HepG2 (cell line): Measurements from ENCODE around the gene CRKL. TPM values are rescaled to one million over a fixed set of nuclear protein-coding genes. Genes with fewer than 3 reads are reported as not detected.

Experiments used
- HOXA7 ChIP-seq: sonication (generic); formaldehyde crosslinking; IDR thresholded peaks from 2 replicates; pipeline ENCODE4 v1.8.1; 2022; ENCODE audit warnings: mild to moderate bottlenecking, missing genetic modification reagents, moderate library complexity
- NFE2L1 ChIP-seq: sonication (generic); formaldehyde crosslinking; IDR thresholded peaks from 2 replicates; pipeline ENCODE4 v1.4.0; 2020; ENCODE audit warnings: missing genetic modification reagents, mild to moderate bottlenecking, borderline replicate concordance
- SIN3B ChIP-seq: fragments of 150-350 bp; IDR thresholded peaks from 2 replicates; pipeline ENCODE4 v1.6.1; 2014; ENCODE audit warnings: low read length
- SMAD3 ChIP-seq: sonication (generic); formaldehyde crosslinking; IDR thresholded peaks from 2 replicates; pipeline ENCODE4 v1.4.0; 2020; ENCODE audit warnings: missing genetic modification reagents
- ZMYM3 ChIP-seq: sonication (generic); formaldehyde crosslinking; IDR thresholded peaks from 2 replicates; pipeline ENCODE4 v1.5.1; 2020; ENCODE audit warnings: mild to moderate bottlenecking, missing genetic modification reagents
- ZNF878 ChIP-seq: sonication (generic); formaldehyde crosslinking; IDR thresholded peaks from 2 replicates; pipeline ENCODE4 v1.8.1; 2023; ENCODE audit warnings: mild to moderate bottlenecking, missing genetic modification reagents, moderate library complexity
- ZSCAN30 ChIP-seq: sonication (generic); formaldehyde crosslinking; IDR thresholded peaks from 2 replicates; pipeline ENCODE4 v1.5.0; 2020; ENCODE audit warnings: mild to moderate bottlenecking, missing genetic modification reagents
- polyA plus RNA-seq, 8 experiments: library from polyadenylated mRNA; depleted of rRNA in 3 of 8; stranded (reverse) in 7 of 8; unstranded in 1 of 8; fragments of >200 nt; fragmentation: Illumina TruSeq in 4 of 8; extraction: Trizol in 4 of 8; gene quantifications; 2 replicates each; pipeline versions ENCODE4 v1.2.1 to v1.2.3, GENCODE V29; 2011 to 2016; ENCODE audit warnings: low read depth in 4 of 8, missing spikeins in 1 of 8, mixed read lengths in 1 of 8; ENCODE audit not compliant: insufficient read depth in 1 of 8
- total RNA-seq, 5 experiments: library from RNA; depleted of rRNA; stranded (reverse); fragments of >200 nt; fragmentation: Illumina TruSeq; extraction: Trizol; gene quantifications; 2 replicates each; pipeline ENCODE4 v1.2.3, GENCODE V29; 2016; ENCODE audit warnings: low read depth in 1 of 5
- TF ChIP-seq, protein P1 (sequence below): IDR thresholded peaks from 2 replicates; pipeline ENCODE4 v1.6.1; 2018; ENCODE audit warnings: missing genetic modification reagents, mild to moderate bottlenecking, missing compliant biosample characterization
- TF ChIP-seq, protein P2 (sequence below): sonication (generic); formaldehyde crosslinking; IDR thresholded peaks from 2 replicates; pipeline ENCODE4 v1.8.1; 2023; ENCODE audit warnings: mild to moderate bottlenecking, missing genetic modification reagents
- TF ChIP-seq, protein P3 (sequence below): sonication (generic); formaldehyde crosslinking; IDR thresholded peaks from 2 replicates; pipeline ENCODE4 v1.4.0; 2020; ENCODE audit warnings: missing genetic modification reagents
- TF ChIP-seq, protein P4 (sequence below): sonication (generic); formaldehyde crosslinking; IDR thresholded peaks from 2 replicates; pipeline ENCODE4 v1.5.1; 2020; ENCODE audit warnings: mild to moderate bottlenecking, missing genetic modification reagents, borderline replicate concordance
- TF ChIP-seq, protein P5 (sequence below): sonication (generic); formaldehyde crosslinking; IDR thresholded peaks from 2 replicates; pipeline ENCODE4 v1.5.0; 2020; ENCODE audit warnings: mild to moderate bottlenecking, missing genetic modification reagents
- TF ChIP-seq, protein P6 (sequence below): sonication (generic); formaldehyde crosslinking; IDR thresholded peaks from 2 replicates; pipeline ENCODE4 v1.9.0; 2022; ENCODE audit warnings: low read depth, missing genetic modification reagents

The CRKL gene
- total and polyA plus RNA-seq, 2 of the 13 experiments (the other 11 are each of a cell fraction or from before 2014, with no cell fraction given) = 37.4 to 60.6 TPM

DNA sequence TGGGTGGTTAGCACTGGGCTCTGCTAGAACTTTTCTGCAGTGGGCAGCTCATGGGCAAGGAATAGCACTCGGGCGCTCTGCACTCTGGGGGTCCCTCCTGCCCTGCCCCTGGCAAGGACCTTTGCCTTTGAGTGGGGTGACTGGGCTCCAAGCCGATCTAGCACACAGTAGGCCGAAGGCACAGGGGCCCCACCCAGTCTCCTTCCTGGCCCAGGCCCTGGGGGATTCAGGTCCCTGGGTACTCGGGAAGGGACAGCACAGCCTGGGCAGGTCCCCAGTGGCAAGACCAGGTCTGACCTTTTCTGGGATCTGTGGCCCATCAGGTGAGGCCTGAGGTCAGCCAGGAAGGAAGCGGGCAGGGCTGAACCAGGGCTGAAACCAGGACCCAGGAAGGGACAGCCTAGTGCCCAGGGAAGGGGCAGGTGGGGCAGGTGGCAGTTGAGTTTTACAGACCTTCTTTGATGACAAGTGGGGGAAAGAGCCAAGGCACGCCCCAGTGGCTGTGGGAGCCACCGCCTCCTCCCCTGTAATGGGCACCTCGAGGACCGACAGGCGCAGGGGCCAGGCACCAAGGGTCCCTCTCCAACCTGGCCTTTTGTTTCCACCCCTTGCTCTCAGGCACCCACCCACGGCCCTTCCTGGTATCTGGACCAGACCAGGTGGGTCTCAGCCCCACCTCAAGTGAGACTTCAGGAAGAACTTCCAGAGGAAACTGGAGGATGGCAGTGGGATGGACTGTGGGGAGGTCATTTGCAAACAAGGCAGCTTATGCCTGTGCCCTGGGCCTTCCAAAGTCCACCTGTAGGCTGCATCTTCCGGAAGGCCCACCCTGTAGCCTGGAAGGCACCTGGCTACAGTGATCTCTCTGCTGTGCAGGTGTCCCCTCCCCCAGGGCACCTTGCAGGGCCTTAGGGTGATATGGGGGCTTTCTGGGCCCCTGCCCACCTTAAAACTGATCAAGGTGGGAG lies 49.0 kb downstream of the CRKL start (continued):
- TF ChIP-seq, protein P1, sequence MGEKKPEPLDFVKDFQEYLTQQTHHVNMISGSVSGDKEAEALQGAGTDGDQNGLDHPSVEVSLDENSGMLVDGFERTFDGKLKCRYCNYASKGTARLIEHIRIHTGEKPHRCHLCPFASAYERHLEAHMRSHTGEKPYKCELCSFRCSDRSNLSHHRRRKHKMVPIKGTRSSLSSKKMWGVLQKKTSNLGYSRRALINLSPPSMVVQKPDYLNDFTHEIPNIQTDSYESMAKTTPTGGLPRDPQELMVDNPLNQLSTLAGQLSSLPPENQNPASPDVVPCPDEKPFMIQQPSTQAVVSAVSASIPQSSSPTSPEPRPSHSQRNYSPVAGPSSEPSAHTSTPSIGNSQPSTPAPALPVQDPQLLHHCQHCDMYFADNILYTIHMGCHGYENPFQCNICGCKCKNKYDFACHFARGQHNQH = no peak
- TF ChIP-seq SMAD3 (CRISPR knock-in tag) (no peak), ZNF878 (CRISPR knock-in tag) (no peak), NFE2L1 (CRISPR knock-in tag) (no peak), HOXA7 (CRISPR knock-in tag) (no peak), ZSCAN30 (CRISPR knock-in tag) (no peak), SIN3B (no peak), ZMYM3 (CRISPR knock-in tag) (peak; percentile 99)
- TF ChIP-seq, protein P2, sequence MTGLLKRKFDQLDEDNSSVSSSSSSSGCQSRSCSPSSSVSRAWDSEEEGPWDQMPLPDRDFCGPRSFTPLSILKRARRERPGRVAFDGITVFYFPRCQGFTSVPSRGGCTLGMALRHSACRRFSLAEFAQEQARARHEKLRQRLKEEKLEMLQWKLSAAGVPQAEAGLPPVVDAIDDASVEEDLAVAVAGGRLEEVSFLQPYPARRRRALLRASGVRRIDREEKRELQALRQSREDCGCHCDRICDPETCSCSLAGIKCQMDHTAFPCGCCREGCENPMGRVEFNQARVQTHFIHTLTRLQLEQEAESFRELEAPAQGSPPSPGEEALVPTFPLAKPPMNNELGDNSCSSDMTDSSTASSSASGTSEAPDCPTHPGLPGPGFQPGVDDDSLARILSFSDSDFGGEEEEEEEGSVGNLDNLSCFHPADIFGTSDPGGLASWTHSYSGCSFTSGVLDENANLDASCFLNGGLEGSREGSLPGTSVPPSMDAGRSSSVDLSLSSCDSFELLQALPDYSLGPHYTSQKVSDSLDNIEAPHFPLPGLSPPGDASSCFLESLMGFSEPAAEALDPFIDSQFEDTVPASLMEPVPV = no peak
- TF ChIP-seq, protein P3, sequence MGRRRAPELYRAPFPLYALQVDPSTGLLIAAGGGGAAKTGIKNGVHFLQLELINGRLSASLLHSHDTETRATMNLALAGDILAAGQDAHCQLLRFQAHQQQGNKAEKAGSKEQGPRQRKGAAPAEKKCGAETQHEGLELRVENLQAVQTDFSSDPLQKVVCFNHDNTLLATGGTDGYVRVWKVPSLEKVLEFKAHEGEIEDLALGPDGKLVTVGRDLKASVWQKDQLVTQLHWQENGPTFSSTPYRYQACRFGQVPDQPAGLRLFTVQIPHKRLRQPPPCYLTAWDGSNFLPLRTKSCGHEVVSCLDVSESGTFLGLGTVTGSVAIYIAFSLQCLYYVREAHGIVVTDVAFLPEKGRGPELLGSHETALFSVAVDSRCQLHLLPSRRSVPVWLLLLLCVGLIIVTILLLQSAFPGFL (CRISPR knock-in tag) = no peak
- TF ChIP-seq, protein P4, sequence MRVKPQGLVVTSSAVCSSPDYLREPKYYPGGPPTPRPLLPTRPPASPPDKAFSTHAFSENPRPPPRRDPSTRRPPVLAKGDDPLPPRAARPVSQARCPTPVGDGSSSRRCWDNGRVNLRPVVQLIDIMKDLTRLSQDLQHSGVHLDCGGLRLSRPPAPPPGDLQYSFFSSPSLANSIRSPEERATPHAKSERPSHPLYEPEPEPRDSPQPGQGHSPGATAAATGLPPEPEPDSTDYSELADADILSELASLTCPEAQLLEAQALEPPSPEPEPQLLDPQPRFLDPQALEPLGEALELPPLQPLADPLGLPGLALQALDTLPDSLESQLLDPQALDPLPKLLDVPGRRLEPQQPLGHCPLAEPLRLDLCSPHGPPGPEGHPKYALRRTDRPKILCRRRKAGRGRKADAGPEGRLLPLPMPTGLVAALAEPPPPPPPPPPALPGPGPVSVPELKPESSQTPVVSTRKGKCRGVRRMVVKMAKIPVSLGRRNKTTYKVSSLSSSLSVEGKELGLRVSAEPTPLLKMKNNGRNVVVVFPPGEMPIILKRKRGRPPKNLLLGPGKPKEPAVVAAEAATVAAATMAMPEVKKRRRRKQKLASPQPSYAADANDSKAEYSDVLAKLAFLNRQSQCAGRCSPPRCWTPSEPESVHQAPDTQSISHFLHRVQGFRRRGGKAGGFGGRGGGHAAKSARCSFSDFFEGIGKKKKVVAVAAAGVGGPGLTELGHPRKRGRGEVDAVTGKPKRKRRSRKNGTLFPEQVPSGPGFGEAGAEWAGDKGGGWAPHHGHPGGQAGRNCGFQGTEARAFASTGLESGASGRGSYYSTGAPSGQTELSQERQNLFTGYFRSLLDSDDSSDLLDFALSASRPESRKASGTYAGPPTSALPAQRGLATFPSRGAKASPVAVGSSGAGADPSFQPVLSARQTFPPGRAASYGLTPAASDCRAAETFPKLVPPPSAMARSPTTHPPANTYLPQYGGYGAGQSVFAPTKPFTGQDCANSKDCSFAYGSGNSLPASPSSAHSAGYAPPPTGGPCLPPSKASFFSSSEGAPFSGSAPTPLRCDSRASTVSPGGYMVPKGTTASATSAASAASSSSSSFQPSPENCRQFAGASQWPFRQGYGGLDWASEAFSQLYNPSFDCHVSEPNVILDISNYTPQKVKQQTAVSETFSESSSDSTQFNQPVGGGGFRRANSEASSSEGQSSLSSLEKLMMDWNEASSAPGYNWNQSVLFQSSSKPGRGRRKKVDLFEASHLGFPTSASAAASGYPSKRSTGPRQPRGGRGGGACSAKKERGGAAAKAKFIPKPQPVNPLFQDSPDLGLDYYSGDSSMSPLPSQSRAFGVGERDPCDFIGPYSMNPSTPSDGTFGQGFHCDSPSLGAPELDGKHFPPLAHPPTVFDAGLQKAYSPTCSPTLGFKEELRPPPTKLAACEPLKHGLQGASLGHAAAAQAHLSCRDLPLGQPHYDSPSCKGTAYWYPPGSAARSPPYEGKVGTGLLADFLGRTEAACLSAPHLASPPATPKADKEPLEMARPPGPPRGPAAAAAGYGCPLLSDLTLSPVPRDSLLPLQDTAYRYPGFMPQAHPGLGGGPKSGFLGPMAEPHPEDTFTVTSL (CRISPR knock-in tag) = no peak
- TF ChIP-seq, protein P5, sequence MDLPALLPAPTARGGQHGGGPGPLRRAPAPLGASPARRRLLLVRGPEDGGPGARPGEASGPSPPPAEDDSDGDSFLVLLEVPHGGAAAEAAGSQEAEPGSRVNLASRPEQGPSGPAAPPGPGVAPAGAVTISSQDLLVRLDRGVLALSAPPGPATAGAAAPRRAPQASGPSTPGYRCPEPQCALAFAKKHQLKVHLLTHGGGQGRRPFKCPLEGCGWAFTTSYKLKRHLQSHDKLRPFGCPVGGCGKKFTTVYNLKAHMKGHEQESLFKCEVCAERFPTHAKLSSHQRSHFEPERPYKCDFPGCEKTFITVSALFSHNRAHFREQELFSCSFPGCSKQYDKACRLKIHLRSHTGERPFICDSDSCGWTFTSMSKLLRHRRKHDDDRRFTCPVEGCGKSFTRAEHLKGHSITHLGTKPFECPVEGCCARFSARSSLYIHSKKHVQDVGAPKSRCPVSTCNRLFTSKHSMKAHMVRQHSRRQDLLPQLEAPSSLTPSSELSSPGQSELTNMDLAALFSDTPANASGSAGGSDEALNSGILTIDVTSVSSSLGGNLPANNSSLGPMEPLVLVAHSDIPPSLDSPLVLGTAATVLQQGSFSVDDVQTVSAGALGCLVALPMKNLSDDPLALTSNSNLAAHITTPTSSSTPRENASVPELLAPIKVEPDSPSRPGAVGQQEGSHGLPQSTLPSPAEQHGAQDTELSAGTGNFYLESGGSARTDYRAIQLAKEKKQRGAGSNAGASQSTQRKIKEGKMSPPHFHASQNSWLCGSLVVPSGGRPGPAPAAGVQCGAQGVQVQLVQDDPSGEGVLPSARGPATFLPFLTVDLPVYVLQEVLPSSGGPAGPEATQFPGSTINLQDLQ (CRISPR knock-in tag) = no peak; the same call in 1 of the 2 replicates
- TF ChIP-seq, protein P6, sequence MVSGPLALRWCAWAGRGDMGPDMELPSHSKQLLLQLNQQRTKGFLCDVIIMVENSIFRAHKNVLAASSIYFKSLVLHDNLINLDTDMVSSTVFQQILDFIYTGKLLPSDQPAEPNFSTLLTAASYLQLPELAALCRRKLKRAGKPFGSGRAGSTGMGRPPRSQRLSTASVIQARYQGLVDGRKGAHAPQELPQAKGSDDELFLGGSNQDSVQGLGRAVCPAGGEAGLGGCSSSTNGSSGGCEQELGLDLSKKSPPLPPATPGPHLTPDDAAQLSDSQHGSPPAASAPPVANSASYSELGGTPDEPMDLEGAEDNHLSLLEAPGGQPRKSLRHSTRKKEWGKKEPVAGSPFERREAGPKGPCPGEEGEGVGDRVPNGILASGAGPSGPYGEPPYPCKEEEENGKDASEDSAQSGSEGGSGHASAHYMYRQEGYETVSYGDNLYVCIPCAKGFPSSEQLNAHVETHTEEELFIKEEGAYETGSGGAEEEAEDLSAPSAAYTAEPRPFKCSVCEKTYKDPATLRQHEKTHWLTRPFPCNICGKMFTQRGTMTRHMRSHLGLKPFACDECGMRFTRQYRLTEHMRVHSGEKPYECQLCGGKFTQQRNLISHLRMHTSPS (CRISPR knock-in tag) = peak; percentile 80
